Effector memory CD4-positive, alpha-beta T cell (primary cell): ENCODE results near the gene VPS41.

Source experiments
- DNase-seq, 3 donors: peaks; one replicate each; pipeline ENCODE4 v3.0.0-alpha.2; 2020
- H3K27ac ChIP-seq: 2 replicates; pipeline ENCODE4 v1.7.0; 2013; ENCODE audit warnings: mild to moderate bottlenecking, low read length, moderate library complexity; ENCODE audit not compliant: insufficient read depth, poor library complexity, severe bottlenecking
- H3K27me3 ChIP-seq: replicated peaks from 2 replicates; pipeline ENCODE4 v1.7.0; 2013; ENCODE audit warnings: mild to moderate bottlenecking, low read length; ENCODE audit not compliant: insufficient read depth, control insufficient read depth, poor library complexity, severe bottlenecking
- H3K36me3 ChIP-seq: 2 replicates; pipeline ENCODE4 v1.7.0; 2013; ENCODE audit warnings: mild to moderate bottlenecking, low read length, moderate library complexity; ENCODE audit not compliant: control insufficient read depth, insufficient read depth
- H3K4me1 ChIP-seq: 2 replicates; pipeline ENCODE4 v1.7.0; 2013; ENCODE audit warnings: low read length, mild to moderate bottlenecking; ENCODE audit not compliant: control insufficient read depth, insufficient read depth, poor library complexity, severe bottlenecking
- H3K4me3 ChIP-seq: 2 replicates; pipeline ENCODE4 v1.7.0; 2013; ENCODE audit warnings: low read length, low read depth, mild to moderate bottlenecking; ENCODE audit not compliant: insufficient read depth, poor library complexity, severe bottlenecking
- H3K9me3 ChIP-seq: 2 replicates; pipeline ENCODE4 v1.7.0; 2013; ENCODE audit warnings: mild to moderate bottlenecking, low read length, moderate library complexity; ENCODE audit not compliant: control insufficient read depth

Gene VPS41

DNA sequence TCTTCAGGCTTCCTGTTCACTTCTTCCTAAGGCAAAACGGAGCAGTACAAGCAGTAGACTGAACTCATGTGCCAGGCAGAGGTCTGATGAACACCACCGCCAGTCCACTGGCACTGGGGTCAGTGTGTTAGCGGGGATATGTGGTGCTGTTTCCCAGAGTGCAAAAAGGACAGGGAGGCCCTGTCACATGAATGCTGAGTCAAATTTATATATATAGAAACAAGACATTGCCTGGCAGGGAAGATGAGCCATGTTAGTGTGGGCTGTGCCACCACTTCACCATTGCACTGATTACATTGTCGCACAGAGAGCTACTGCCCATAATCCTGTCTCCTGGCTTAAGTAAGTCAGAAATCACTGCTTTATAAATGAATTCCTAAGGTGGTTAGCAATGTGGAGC, 155.6 kb downstream of the VPS41 start:
- Histone ChIP-seq H3K27me3 (no peaks in the 10 kb centered on the region), H3K36me3 (peaks cover 37% of the 10 kb centered on the region), H3K9me3 (no peaks in the 10 kb centered on the region), H3K27ac (no peak overlapping the region), H3K4me3 (no peak overlapping the region), H3K4me1 (no peaks in the 10 kb centered on the region)
- DNase-seq = no peak

DNA sequence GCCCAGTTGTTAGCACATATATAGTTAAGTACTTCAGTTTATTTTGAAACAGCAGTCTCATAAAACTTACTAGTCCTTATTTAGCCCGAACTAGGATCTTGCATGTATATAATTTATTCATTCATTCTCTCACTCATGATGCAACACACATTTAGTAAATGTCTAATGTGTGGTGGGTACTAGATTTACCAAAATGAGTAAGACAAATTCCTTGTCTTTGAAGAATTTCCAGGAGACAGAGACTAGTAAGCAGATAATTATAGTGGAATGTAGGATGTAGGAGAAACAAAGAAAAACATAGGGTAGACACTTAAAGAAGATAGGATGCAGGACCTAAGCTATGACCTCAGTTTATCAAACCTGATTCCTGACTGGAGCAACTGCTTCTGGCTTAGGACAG, 157.6 kb downstream of the VPS41 start:
- DNase-seq = no peak
- Histone ChIP-seq H3K27ac (no peak overlapping the region), H3K36me3 (peaks cover 37% of the 10 kb centered on the region)

DNA sequence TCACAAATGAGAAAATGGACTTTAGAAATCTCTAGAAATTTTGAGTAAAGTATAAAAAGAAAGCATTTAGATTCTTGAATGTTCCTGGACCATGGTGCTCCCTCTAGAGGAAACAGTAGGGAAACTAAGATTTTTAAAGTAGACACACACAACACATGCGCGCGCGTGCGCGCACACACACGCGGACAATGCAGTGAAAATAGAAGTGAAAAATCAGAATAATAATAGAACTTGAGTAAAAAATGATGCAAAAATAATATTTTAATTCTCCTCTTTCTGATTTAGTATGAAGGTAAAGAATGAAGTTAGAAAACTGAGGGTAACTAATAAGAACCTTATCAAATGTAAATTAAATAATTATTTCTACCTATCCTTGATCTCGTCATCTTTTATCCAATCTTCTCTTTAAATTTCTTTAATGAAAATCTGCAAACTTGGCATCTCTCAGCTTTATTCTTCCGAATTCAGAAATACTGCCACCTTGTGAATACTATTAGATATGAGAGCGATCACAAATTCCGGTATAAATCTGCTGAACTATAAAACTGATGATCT, 160.9 kb downstream of the VPS41 start:
- H3K36me3 ChIP-seq = peaks cover 40% of the 10 kb centered on the region
- no peak for DNase-seq

More for the DNA sequence above, 157.6 kb downstream of the VPS41 start:
- Histone ChIP-seq H3K4me1 (no peaks in the 10 kb centered on the region), H3K4me3 (no peak overlapping the region), H3K27me3 (no peaks in the 10 kb centered on the region), H3K9me3 (no peaks in the 10 kb centered on the region)

DNA sequence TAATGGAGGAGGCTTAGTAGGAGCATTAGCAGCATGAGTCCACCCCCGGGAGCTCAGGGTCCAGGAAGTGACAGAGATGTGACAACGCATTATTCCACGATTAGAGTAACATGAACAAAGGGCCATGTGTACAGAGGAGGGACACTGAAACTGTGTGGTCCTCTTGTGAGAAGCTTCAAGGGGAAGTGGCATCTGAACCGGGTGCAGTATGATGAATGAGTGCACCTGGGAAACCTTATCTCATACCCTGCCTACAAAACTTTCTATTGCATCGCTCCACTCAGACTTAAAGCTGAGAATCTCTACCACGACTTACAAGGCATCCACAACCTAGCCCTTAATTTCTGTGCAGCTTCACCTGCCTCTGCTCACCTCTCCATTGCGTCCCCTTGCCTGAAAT, 162.6 kb downstream of the VPS41 start:
- Histone ChIP-seq H3K27me3 (no peaks in the 10 kb centered on the region), H3K9me3 (no peaks in the 10 kb centered on the region), H3K4me3 (no peak overlapping the region), H3K36me3 (peaks cover 39% of the 10 kb centered on the region), H3K4me1 (no peaks in the 10 kb centered on the region), H3K27ac (no peak overlapping the region)
- no peak for DNase-seq

More for the DNA sequence above, 160.9 kb downstream of the VPS41 start:
- Histone ChIP-seq H3K4me1 (no peaks in the 10 kb centered on the region), H3K9me3 (no peaks in the 10 kb centered on the region), H3K27ac (no peak overlapping the region), H3K4me3 (no peak overlapping the region), H3K27me3 (no peaks in the 10 kb centered on the region)

DNA sequence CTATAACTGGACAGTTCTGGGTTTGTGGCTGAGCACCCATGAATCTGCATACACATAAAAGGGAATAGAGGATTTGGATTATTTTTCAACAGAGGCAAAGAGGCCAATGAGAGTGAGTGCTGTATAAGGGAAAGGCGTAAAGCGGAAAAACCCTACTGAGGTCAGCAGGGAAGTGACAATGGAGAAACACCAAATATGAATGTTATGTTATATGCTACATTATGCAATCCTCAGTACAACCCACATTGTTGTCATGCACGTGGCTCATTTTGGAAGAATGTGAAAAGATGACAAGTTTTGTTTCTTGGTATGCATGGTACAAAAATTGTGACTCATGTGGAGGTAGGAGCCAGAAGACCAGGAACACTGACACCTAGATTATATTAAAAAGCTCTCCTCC, 164.2 kb downstream of the VPS41 start:
- H3K4me3 ChIP-seq = no peak overlapping the region
- peaks cover 32% of the 10 kb centered on the region for H3K36me3 ChIP-seq
- no peak for DNase-seq
- H3K27ac ChIP-seq = no peak overlapping the region
- no peaks in the 10 kb centered on the region for H3K9me3 ChIP-seq
- H3K27me3 ChIP-seq = no peaks in the 10 kb centered on the region
- H3K4me1 ChIP-seq = no peaks in the 10 kb centered on the region

DNA sequence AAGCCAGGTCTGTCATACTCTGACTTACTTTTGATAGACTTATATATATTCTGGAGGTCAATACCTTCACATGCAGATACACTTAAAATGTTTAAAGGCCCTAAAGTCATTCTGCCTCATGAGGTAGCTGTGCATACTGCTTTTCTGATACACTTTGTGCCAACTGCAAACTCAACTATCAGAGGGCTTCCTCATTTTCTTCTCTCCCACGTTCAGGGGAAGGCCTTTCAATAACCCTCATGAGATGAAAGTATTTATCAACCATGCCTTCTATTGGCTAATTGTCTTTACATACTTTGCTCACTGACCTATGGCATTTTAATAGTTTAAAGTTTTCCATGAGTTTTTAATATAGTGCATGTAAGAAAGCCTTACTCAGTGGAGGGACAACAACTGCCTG, 165.1 kb downstream of the VPS41 start:
- no peaks in the 10 kb centered on the region for H3K27me3 ChIP-seq
- H3K27ac ChIP-seq = no peak overlapping the region
- H3K9me3 ChIP-seq = no peaks in the 10 kb centered on the region
- DNase-seq = no peak
- peaks cover 32% of the 10 kb centered on the region for H3K36me3 ChIP-seq
- no peak overlapping the region for H3K4me3 ChIP-seq
- H3K4me1 ChIP-seq = no peaks in the 10 kb centered on the region

DNA sequence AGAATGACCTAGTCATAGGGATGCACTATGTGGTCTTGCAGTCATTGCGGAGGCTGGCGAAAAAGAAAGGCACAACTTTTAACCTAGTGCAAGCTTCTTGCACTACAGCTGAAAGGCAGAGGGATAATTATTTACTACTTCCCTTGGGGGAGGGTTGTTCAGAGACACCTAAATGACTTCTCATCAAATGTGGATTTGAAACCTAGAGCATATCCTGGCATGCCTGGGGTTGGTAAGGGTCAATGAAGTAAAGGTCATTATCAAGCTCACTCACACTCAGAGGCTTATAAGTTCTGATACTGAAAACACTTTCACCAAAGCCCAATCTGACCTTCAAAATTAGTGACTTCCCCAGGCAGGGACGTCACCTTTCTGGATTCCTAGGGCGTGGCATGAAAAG, 168.9 kb downstream of the VPS41 start:
- Histone ChIP-seq H3K36me3 (peaks cover 35% of the 10 kb centered on the region), H3K27me3 (no peaks in the 10 kb centered on the region)

DNA sequence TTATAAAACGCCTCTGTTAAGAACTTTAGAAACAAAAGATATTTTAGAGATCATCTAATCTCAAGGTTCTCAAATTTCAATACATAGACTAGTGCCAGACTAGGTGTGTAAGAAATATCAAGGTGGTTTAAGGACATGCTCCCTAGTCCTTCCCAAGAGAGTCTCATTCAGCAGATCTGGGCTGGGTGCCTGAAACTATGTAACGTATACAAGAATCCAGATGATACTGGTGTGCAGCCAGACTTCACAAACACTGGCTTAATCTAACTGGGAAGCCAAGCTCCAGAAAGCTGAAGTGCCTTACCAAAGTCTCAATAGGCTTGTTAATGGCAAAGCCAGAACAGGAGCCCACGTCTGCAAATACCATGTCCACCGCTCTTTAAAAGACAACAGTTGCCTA, 172.9 kb downstream of the VPS41 start:
- Histone ChIP-seq H3K27me3 (no peaks in the 10 kb centered on the region), H3K4me1 (no peaks in the 10 kb centered on the region), H3K36me3 (peaks cover 10% of the 10 kb centered on the region), H3K9me3 (no peaks in the 10 kb centered on the region), H3K27ac (no peak overlapping the region), H3K4me3 (no peak overlapping the region)
- DNase-seq = no peak

More for the DNA sequence above, 168.9 kb downstream of the VPS41 start:
- no peak for DNase-seq
- Histone ChIP-seq H3K27ac (no peak overlapping the region), H3K4me3 (no peak overlapping the region), H3K4me1 (no peaks in the 10 kb centered on the region), H3K9me3 (no peaks in the 10 kb centered on the region)

DNA sequence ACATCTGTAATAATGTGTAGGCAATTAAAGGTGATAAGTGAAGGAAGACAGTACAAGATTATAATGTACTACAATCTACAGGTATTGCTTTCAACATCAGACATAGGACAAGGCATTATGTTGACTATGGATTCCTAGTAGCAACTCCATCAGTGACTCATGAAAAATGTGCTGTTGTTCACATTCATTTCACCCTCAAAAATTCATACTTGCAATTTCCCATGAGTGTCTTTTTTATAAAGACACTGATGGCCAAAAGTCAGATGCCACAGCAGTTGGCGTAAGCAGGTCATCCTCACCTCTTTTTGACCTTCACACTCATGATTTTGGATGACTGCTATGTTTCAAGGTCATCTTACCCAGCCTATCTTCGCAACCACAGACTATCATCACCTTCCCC, 177.8 kb downstream of the VPS41 start:
- Histone ChIP-seq H3K9me3 (no peaks in the 10 kb centered on the region), H3K4me3 (no peak overlapping the region), H3K27me3 (no peaks in the 10 kb centered on the region), H3K36me3 (peaks cover 6% of the 10 kb centered on the region), H3K27ac (no peak overlapping the region), H3K4me1 (no peaks in the 10 kb centered on the region)
- no peak for DNase-seq

DNA sequence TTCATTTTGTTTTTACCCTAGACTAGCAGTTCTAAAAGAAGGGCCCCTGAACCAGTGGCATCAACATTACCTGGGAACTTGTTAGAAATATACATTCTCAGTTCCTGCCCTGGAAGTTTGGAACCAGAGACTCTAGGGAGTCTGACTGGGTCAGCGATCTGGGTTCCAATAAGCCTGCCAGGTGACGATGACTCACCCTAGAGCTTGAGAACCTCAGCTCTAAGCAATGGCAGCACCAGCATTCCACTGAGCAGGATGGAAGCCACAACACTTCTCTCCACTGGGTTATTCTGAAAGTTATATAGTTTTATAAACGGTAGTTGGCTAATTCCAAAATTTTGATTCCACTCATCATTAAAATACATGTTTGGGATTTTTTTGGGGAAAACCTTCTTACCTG, 180.8 kb downstream of the VPS41 start:
- Histone ChIP-seq H3K4me3 (no peak overlapping the region), H3K4me1 (no peaks in the 10 kb centered on the region), H3K36me3 (peaks cover 10% of the 10 kb centered on the region), H3K9me3 (no peaks in the 10 kb centered on the region), H3K27ac (no peak overlapping the region), H3K27me3 (no peaks in the 10 kb centered on the region)
- no peak for DNase-seq
